AG04449 (cell line): ENCODE data around the gene WDFY3.
"Not testable (repeated sequence)": the region's sequence is repeated elsewhere in the genome, so short reads cannot be mapped to it uniquely, and the experiment has no call there.

Experiments used
- CTCF ChIA-PET: fragments of 350-600 bp; formaldehyde crosslinking; extraction: SDS; loops from one replicate; lab custom pipeline; 2021; ENCODE audit warnings: antibody characterized with exemption; lab: Yijun Ruan, JAX
- POLR2A ChIA-PET: fragments of 400-600, 350-600 bp; formaldehyde crosslinking; extraction: SDS; loops from one replicate; lab custom pipeline; 2020; ENCODE audit warnings: antibody characterized with exemption, inconsistent platforms; lab: Yijun Ruan, JAX
- DNase-seq: peaks from one replicate; pipeline ENCODE4 v3.0.0-alpha.2; 2010; ENCODE audit warnings: low read depth, low spot score
- H3K4me3 ChIP-seq: 2 replicates; pipeline ENCODE4 v1.5.1; 2011; ENCODE audit warnings: low read depth, mild to moderate bottlenecking, control low read depth, low read length
- TF ChIP-seq, protein P1 (sequence below): IDR thresholded peaks from one replicate; pipeline ENCODE4 v1.5.1; 2011; ENCODE audit warnings: mild to moderate bottlenecking, moderate library complexity, low read length, control low read depth, inconsistent platforms; ENCODE audit not compliant: insufficient read depth; ENCODE audit errors: missing control alignments

WDFY3 gene

DNA sequence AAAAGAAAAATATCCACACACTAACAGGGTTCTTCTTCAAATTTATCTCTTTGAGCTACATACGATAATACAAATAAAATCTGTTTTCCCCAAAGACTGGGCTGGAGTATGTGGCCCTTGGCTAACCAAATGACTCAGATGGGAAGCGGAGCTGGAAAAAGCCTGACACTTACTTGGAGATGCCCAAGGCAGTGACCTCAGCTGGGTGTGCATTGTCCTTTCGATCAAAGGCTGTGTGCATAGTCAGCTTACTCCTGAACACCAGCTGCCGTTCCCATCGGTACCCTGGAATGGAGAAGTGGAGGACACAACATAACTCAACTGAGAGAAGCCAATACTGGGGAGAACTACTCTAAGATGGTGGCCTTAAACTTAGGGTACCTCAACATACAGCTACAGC is 288.5 kb downstream of the WDFY3 start:
- TF ChIP-seq, protein P1, sequence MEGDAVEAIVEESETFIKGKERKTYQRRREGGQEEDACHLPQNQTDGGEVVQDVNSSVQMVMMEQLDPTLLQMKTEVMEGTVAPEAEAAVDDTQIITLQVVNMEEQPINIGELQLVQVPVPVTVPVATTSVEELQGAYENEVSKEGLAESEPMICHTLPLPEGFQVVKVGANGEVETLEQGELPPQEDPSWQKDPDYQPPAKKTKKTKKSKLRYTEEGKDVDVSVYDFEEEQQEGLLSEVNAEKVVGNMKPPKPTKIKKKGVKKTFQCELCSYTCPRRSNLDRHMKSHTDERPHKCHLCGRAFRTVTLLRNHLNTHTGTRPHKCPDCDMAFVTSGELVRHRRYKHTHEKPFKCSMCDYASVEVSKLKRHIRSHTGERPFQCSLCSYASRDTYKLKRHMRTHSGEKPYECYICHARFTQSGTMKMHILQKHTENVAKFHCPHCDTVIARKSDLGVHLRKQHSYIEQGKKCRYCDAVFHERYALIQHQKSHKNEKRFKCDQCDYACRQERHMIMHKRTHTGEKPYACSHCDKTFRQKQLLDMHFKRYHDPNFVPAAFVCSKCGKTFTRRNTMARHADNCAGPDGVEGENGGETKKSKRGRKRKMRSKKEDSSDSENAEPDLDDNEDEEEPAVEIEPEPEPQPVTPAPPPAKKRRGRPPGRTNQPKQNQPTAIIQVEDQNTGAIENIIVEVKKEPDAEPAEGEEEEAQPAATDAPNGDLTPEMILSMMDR = no peak
- no peak for DNase-seq
- ChIA-PET CTCF (no interaction called here), POLR2A (no interaction called here)
- no peak overlapping the region for H3K4me3 ChIP-seq

DNA sequence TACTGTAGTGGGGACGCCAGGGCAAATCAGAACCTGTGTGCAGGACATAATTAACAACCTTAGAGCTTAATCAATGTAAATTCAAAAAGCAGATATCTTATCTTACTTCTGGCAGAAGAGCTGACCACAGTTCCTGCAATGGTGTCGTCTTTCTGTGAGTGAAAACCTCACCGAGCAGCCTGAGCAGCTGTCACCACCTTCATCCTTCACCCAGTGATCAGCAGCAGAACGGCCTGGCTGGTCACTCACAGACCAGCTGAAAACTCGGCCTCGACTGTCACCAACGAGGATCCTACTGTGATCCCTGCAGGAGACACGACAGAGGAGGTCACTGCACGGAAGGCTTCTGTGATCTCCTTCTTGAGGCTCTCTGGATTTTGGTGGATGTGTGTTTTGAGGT is 289.4 kb downstream of the WDFY3 start:
- POLR2A ChIA-PET = no interaction called here
- DNase-seq = no peak
- H3K4me3 ChIP-seq = no peak overlapping the region
- CTCF ChIA-PET = no interaction called here
- TF ChIP-seq, protein P1 = no peak

DNA sequence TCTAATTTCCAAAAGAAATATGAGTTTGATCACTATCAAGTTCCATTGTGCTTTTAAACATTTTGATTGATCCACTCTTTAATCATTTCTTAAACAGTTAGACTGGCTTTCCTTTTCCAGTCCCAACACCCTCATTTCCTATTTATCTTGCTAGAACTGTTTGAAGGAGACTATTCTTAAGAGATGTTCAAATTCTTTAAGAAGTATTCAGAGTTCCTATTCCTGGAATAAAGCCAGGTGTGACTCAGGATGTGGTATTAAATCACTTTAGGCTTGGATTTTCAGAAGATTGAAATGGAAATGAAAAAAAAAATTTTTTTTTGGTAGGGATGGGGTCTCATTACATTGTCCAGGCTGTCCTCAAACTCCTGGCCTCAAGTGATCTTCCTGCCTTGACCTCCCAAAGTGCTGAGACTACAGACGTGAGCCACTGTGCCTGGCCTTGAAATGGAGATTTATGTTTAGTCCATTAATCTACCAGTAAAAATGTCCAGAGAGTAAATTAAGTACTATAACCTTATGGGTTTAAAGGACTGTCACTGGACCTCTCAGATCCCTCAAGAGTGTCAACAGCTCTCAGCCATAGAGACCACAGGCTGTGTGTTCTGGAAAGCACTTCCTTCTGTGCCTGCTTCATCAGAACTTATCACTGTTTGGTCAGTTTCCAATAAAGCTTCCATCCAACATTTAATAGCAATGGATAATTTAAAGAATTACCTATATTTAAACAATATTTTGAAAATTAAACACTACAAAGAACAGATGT is 292.8 kb downstream of the WDFY3 start:
- POLR2A ChIA-PET = no interaction called here
- TF ChIP-seq, protein P1 = no peak
- H3K4me3 ChIP-seq = no peak overlapping the region
- DNase-seq = peak; percentile 60
- CTCF ChIA-PET = no interaction called here

DNA sequence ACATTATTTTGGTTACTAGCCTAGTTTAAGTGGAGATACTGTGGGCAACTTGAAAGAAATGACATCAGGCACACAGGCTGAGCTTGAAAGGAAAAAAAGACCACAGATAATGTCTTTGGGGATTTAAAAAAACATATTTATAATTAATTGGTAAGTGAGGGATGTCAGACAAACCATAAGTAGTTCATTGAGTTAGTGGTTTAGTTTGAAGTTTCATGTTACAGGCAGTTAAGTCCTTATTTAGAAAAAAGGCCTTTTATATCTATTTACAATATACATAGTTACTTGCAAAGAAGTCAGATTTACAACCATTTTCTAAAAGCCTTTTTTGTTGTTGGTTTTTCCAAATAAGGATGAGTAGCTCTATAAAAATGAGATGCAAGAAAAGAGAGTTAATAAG is 294.3 kb downstream of the WDFY3 start:
- TF ChIP-seq, protein P1 = no peak
- CTCF ChIA-PET = interaction anchor here (1.4 kb wide), 1 partner anchor 15 kb away, joined by 3 read pairs; no protein-coding TSS in a partner anchor
- peak; percentile 9 for DNase-seq
- H3K4me3 ChIP-seq = no peak overlapping the region
- POLR2A ChIA-PET = no interaction called here

DNA sequence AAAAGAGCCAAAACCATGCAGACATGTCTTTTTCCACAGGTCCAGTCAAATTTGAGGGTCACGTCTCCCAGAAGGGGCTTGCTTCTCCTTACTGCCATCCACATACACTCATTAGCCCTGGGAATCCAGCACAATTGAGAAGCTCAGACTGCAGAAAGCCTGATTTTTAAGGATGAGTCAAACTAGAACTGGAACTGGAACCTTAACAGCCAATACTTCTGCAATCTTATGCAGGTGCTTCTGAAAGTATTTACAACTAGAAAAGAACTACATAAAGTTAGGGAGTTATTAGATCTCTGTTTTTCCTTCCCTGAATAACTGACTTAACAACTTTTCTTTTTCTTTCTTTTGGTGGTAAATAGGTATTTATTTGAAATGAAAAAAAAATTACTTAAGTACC is 297.3 kb downstream of the WDFY3 start:
- TF ChIP-seq, protein P1 = no peak
- CTCF ChIA-PET = no interaction called here
- POLR2A ChIA-PET = no interaction called here
- DNase-seq = no peak
- H3K4me3 ChIP-seq = no peak overlapping the region

DNA sequence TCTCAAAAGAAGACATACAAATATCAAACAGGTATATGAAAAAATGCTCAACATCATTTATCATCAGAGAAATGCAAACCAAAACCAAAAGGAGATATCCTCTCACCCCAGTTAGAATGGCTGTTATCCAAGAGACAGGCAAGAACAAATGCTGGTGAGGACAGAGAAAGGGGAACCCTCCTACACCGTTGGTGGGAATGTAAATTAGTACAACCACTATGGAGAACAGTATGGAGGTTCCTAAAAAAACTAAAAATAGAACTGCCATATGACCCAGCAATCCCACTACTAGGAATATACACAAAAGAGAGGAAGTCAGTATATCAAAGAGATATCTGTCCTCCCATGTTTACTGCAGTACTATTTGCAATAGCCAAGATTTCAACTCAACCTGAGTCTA is 300.1 kb downstream of the WDFY3 start:
- H3K4me3 ChIP-seq = no peak overlapping the region
- ChIA-PET POLR2A (interaction anchor here (0.5 kb wide), 1 partner anchor 22 kb away, joined by 3 read pairs; no protein-coding TSS in a partner anchor), CTCF (no interaction called here)
- DNase-seq = no peak
- TF ChIP-seq, protein P1 = no peak

DNA sequence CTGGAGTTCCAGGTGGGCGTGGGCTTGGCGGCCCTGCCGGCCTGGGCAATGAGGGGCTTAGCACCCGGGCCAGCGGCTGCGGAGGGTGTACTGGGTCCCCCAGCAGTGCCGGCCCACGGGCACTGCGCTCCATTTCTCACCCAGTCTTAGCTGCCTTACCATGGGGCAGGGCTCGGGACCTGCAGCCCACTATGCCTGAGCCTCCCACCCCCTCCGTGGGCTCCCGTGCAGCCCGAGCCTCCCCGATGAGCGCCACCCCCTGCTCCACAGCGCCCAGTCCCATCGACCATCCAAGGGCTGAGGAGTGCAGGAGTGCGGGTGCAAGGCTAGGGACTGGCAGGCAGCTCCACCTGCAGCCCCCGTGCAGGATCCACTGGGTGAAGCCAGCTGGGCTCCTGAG is 301.7 kb downstream of the WDFY3 start:
- CTCF ChIA-PET = not testable (repeated sequence)

More for the DNA sequence above, 301.7 kb downstream of the WDFY3 start:
- POLR2A ChIA-PET, DNase-seq, H3K4me3 ChIP-seq: not testable (repeated sequence)
